ENCODE results near the gene AAR2.

AAR2 gene

GRCh38 chr20:36279362-36279761, 43.1 kb downstream of the AAR2 start:
- Histone ChIP-seq H3K27me3 (ENCODE audit: control insufficient read depth, low read length) (no peaks in the 10 kb centered on the region), H3K4me3 (ENCODE audit: low read length) (no peak overlapping the region), H3K36me3 (ENCODE audit: control insufficient read depth, low read length) (no peaks in the 10 kb centered on the region), H4K20me1 (ENCODE audit: control insufficient read depth, insufficient read depth, low read depth, low read length) (no peaks in the 10 kb centered on the region), H3K79me2 (ENCODE audit: control insufficient read depth, low read length) (no peaks in the 10 kb centered on the region), H3K27ac (ENCODE audit: low read depth, low read length) (no peak overlapping the region), H3K4me1 (ENCODE audit: control insufficient read depth, low read length) (no peaks in the 10 kb centered on the region), H3K9me2 (replicated peaks; ENCODE audit: control insufficient read depth, low read length) (no peaks in the 10 kb centered on the region), H3K4me2 (ENCODE audit: low read length) (no peak overlapping the region), H3F3A (ENCODE audit: control insufficient read depth, insufficient read depth) (no peaks in the 10 kb centered on the region), H3K9me3 (ENCODE audit: control insufficient read depth, insufficient read depth, low read length) (no peaks in the 10 kb centered on the region)
- TF ChIP-seq CTCF (IDR thresholded peaks at IDR 0.05; ENCODE audit: low read depth, low read length, poor library complexity, severe bottlenecking) (no peak), EZH2phosphoT487 (IDR thresholded peaks at IDR 0.05; ENCODE audit: borderline replicate concordance, low read length) (no peak)

- H3K9me3 ChIP-seq (ENCODE audit: control insufficient read depth, insufficient read depth, low read length), result no peaks in the 10 kb centered on the region
- no peaks in the 10 kb centered on the region; the same call in 1 of the 2 replicates for H4K20me1 ChIP-seq (ENCODE audit: control insufficient read depth, insufficient read depth, low read depth, low read length)
- no peak overlapping the region for H3K4me3 ChIP-seq (ENCODE audit: low read length)
- no peaks in the 10 kb centered on the region for H3K36me3 ChIP-seq (ENCODE audit: control insufficient read depth, low read length)
- H3K4me1 ChIP-seq (ENCODE audit: control insufficient read depth, low read length), result no peaks in the 10 kb centered on the region
- no peaks in the 10 kb centered on the region for H3K27me3 ChIP-seq (ENCODE audit: control insufficient read depth, low read length)
- H3K9me2 ChIP-seq (replicated peaks; ENCODE audit: control insufficient read depth, low read length), result no peaks in the 10 kb centered on the region
- no peaks in the 10 kb centered on the region for H3K79me2 ChIP-seq (ENCODE audit: control insufficient read depth, low read length)
- no peak overlapping the region for H3K4me2 ChIP-seq (ENCODE audit: low read length)
- TF ChIP-seq EZH2phosphoT487 (IDR thresholded peaks at IDR 0.05; ENCODE audit: borderline replicate concordance, low read length) (no peak), CTCF (IDR thresholded peaks at IDR 0.05; ENCODE audit: low read depth, low read length, poor library complexity, severe bottlenecking) (no peak)
- no peaks in the 10 kb centered on the region for H3F3A ChIP-seq (ENCODE audit: control insufficient read depth, insufficient read depth)
- no peak overlapping the region for H3K27ac ChIP-seq (ENCODE audit: low read depth, low read length)
Observed at GRCh38 chr20:36279776-36280175, 43.5 kb downstream of the AAR2 start.

- Histone ChIP-seq H3K27ac (ENCODE audit: low read depth, low read length) (no peak overlapping the region), H3K4me3 (ENCODE audit: low read length) (no peak overlapping the region), H3K36me3 (ENCODE audit: control insufficient read depth, low read length) (no peaks in the 10 kb centered on the region), H3K9me2 (replicated peaks; ENCODE audit: control insufficient read depth, low read length) (no peaks in the 10 kb centered on the region), H3K4me1 (ENCODE audit: control insufficient read depth, low read length) (no peaks in the 10 kb centered on the region), H3K4me2 (ENCODE audit: low read length) (no peak overlapping the region), H3F3A (ENCODE audit: control insufficient read depth, insufficient read depth) (no peaks in the 10 kb centered on the region), H3K9me3 (ENCODE audit: control insufficient read depth, insufficient read depth, low read length) (no peaks in the 10 kb centered on the region), H4K20me1 (ENCODE audit: control insufficient read depth, insufficient read depth, low read depth, low read length) (no peaks in the 10 kb centered on the region; the same call in 1 of the 2 replicates), H3K27me3 (ENCODE audit: control insufficient read depth, low read length) (no peaks in the 10 kb centered on the region), H3K79me2 (ENCODE audit: control insufficient read depth, low read length) (no peaks in the 10 kb centered on the region)
- no peak for TF ChIP-seq EZH2phosphoT487 (IDR thresholded peaks at IDR 0.05; ENCODE audit: borderline replicate concordance, low read length)
- TF ChIP-seq CTCF (IDR thresholded peaks at IDR 0.05; ENCODE audit: low read depth, low read length, poor library complexity, severe bottlenecking), result no peak
Observed at GRCh38 chr20:36281785-36282380, 45.6 kb downstream of the AAR2 start.

All from DOHH2 (cell line).